ENCODE data around the gene SYNRG.

- TF ChIP-seq CTCF (IDR thresholded peaks at IDR 0.05) (no peak), EP300 (IDR thresholded peaks at IDR 0.05) (no peak), POLR2AphosphoS5 (IDR thresholded peaks at IDR 0.05) (no peak)
Observed at GRCh38 chr17:37470181-37470580, 139.0 kb downstream of the SYNRG start.

Data from stomach (tissue), 4 donors.